Measurements from ENCODE around the gene GANAB.

GRCh38 chr11:62678770-62679696 lies 32.6 kb upstream of the GANAB start, which contains the start of gene UBXN1:
- TF ChIP-seq CTCF (IDR thresholded peaks at IDR 0.05) (no peak), POLR2A (IDR thresholded peaks at IDR 0.05) (peak; percentile 72)

Measured in right lobe of liver (tissue), 4 donors.